Effector memory CD4-positive, alpha-beta T cell (primary cell): ENCODE data around the gene PLCH1.
"Not testable (repeated sequence)": the region's sequence is repeated elsewhere in the genome, so short reads cannot be mapped to it uniquely, and the experiment has no call there.

Experiments
- DNase-seq, 3 donors: peaks; one replicate each; pipeline ENCODE4 v3.0.0-alpha.2; 2020
- H3K27ac ChIP-seq: 2 replicates; pipeline ENCODE4 v1.7.0; 2013; ENCODE audit warnings: mild to moderate bottlenecking, low read length, moderate library complexity; ENCODE audit not compliant: insufficient read depth, poor library complexity, severe bottlenecking
- H3K27me3 ChIP-seq: replicated peaks from 2 replicates; pipeline ENCODE4 v1.7.0; 2013; ENCODE audit warnings: mild to moderate bottlenecking, low read length; ENCODE audit not compliant: insufficient read depth, control insufficient read depth, poor library complexity, severe bottlenecking
- H3K36me3 ChIP-seq: 2 replicates; pipeline ENCODE4 v1.7.0; 2013; ENCODE audit warnings: mild to moderate bottlenecking, low read length, moderate library complexity; ENCODE audit not compliant: control insufficient read depth, insufficient read depth
- H3K4me1 ChIP-seq: 2 replicates; pipeline ENCODE4 v1.7.0; 2013; ENCODE audit warnings: low read length, mild to moderate bottlenecking; ENCODE audit not compliant: control insufficient read depth, insufficient read depth, poor library complexity, severe bottlenecking
- H3K4me3 ChIP-seq: 2 replicates; pipeline ENCODE4 v1.7.0; 2013; ENCODE audit warnings: low read length, low read depth, mild to moderate bottlenecking; ENCODE audit not compliant: insufficient read depth, poor library complexity, severe bottlenecking
- H3K9me3 ChIP-seq: 2 replicates; pipeline ENCODE4 v1.7.0; 2013; ENCODE audit warnings: mild to moderate bottlenecking, low read length, moderate library complexity; ENCODE audit not compliant: control insufficient read depth

PLCH1 gene

GRCh38 chr3:155648013-155648591 is 96.8 kb downstream of the PLCH1 start:
- Histone ChIP-seq H3K4me1 (no peaks in the 10 kb centered on the region), H3K27ac (no peak overlapping the region), H3K9me3 (no peaks in the 10 kb centered on the region), H3K27me3 (no peaks in the 10 kb centered on the region), H3K4me3 (no peak overlapping the region), H3K36me3 (no peaks in the 10 kb centered on the region)
- no peak for DNase-seq

- no peak overlapping the region for H3K4me3 ChIP-seq
- no peaks in the 10 kb centered on the region for H3K9me3 ChIP-seq
- H3K4me1 ChIP-seq = no peaks in the 10 kb centered on the region
- H3K27me3 ChIP-seq = no peaks in the 10 kb centered on the region
- DNase-seq = no peak
- H3K27ac ChIP-seq = no peak overlapping the region
- H3K36me3 ChIP-seq = no peaks in the 10 kb centered on the region
These were observed 97.7 kb downstream of the PLCH1 start for GRCh38 chr3:155647206-155647605.

- no peaks in the 10 kb centered on the region for H3K4me1 ChIP-seq
- no peak overlapping the region for H3K27ac ChIP-seq
- H3K36me3 ChIP-seq = no peaks in the 10 kb centered on the region
- DNase-seq = no peak
- no peaks in the 10 kb centered on the region for H3K27me3 ChIP-seq
- H3K9me3 ChIP-seq = no peaks in the 10 kb centered on the region
- no peak overlapping the region for H3K4me3 ChIP-seq
These were observed 98.2 kb downstream of the PLCH1 start for GRCh38 chr3:155646669-155647068.

GRCh38 chr3:155646128-155646527 is 98.7 kb downstream of the PLCH1 start:
- no peaks in the 10 kb centered on the region for H3K36me3 ChIP-seq
- no peaks in the 10 kb centered on the region for H3K4me1 ChIP-seq
- H3K27ac ChIP-seq = no peak overlapping the region
- H3K9me3 ChIP-seq = no peaks in the 10 kb centered on the region
- no peaks in the 10 kb centered on the region for H3K27me3 ChIP-seq
- DNase-seq = no peak
- H3K4me3 ChIP-seq = no peak overlapping the region

- Histone ChIP-seq H3K4me1 (no peaks in the 10 kb centered on the region), H3K4me3 (no peak overlapping the region), H3K9me3 (no peaks in the 10 kb centered on the region), H3K27me3 (no peaks in the 10 kb centered on the region), H3K36me3 (no peaks in the 10 kb centered on the region), H3K27ac (no peak overlapping the region)
- no peak for DNase-seq
These were observed 101.2 kb downstream of the PLCH1 start for GRCh38 chr3:155643581-155644165.

- Histone ChIP-seq H3K4me1 (no peaks in the 10 kb centered on the region), H3K36me3 (no peaks in the 10 kb centered on the region)
- DNase-seq = no peak
These were observed 102.9 kb downstream of the PLCH1 start for GRCh38 chr3:155641956-155642355.

GRCh38 chr3:155640098-155640497 is 104.8 kb downstream of the PLCH1 start:
- Histone ChIP-seq H3K27ac (no peak overlapping the region), H3K4me3 (no peak overlapping the region), H3K9me3 (no peaks in the 10 kb centered on the region), H3K36me3 (no peaks in the 10 kb centered on the region), H3K4me1 (no peaks in the 10 kb centered on the region), H3K27me3 (no peaks in the 10 kb centered on the region)
- no peak for DNase-seq

More at GRCh38 chr3:155641956-155642355, 102.9 kb downstream of the PLCH1 start:
- no peaks in the 10 kb centered on the region for H3K9me3 ChIP-seq
- H3K27me3 ChIP-seq = no peaks in the 10 kb centered on the region
- no peak overlapping the region for H3K27ac ChIP-seq
- no peak overlapping the region for H3K4me3 ChIP-seq

- no peak for DNase-seq
- H3K4me3 ChIP-seq = no peak overlapping the region
- H3K9me3 ChIP-seq = no peaks in the 10 kb centered on the region
- no peaks in the 10 kb centered on the region for H3K27me3 ChIP-seq
- no peak overlapping the region for H3K27ac ChIP-seq
- no peaks in the 10 kb centered on the region for H3K36me3 ChIP-seq
- H3K4me1 ChIP-seq = no peaks in the 10 kb centered on the region
These were observed 105.3 kb downstream of the PLCH1 start for GRCh38 chr3:155639462-155640055.

GRCh38 chr3:155638461-155638860 is 106.4 kb downstream of the PLCH1 start:
- H3K4me3 ChIP-seq, H3K4me1 ChIP-seq, DNase-seq, H3K27me3 ChIP-seq, H3K27ac ChIP-seq, H3K9me3 ChIP-seq, H3K36me3 ChIP-seq: not testable (repeated sequence)

GRCh38 chr3:155637567-155637966 is 107.3 kb downstream of the PLCH1 start:
- H3K4me3 ChIP-seq = no peak overlapping the region
- H3K36me3 ChIP-seq = no peaks in the 10 kb centered on the region
- H3K9me3 ChIP-seq = no peaks in the 10 kb centered on the region
- no peak for DNase-seq
- H3K4me1 ChIP-seq = no peaks in the 10 kb centered on the region
- no peak overlapping the region for H3K27ac ChIP-seq
- no peaks in the 10 kb centered on the region for H3K27me3 ChIP-seq
